Fibroblast of lung (primary cell): ENCODE data around the gene MTHFD1. TPM values are rescaled to one million over a fixed set of nuclear protein-coding genes. Genes with fewer than 3 reads are reported as not detected.

Experiments used
- DNase-seq, 2 donors: peaks; one replicate each; pipeline versions ENCODE4 v3.0.0 to v3.0.0-alpha.2; 2010; ENCODE audit warnings: low read depth in 2 of 2
- H2AFZ ChIP-seq: 2 replicates; pipeline ENCODE4 v1.5.1; 2012; ENCODE audit warnings: low read length, control low read depth, inconsistent platforms
- H3K27ac ChIP-seq: 2 replicates; pipeline ENCODE4 v1.5.1; 2011; ENCODE audit warnings: low read length, control low read depth; ENCODE audit not compliant: insufficient read depth
- H3K27me3 ChIP-seq: 2 replicates; pipeline ENCODE4 v1.5.1; 2011; ENCODE audit warnings: mild to moderate bottlenecking, low read length; ENCODE audit not compliant: control insufficient read depth, insufficient read depth
- H3K36me3 ChIP-seq: 2 replicates; pipeline ENCODE4 v1.5.1; 2011; ENCODE audit warnings: low read length; ENCODE audit not compliant: control insufficient read depth, insufficient read depth
- H3K4me1 ChIP-seq: 2 replicates; pipeline ENCODE4 v1.5.1; 2011; ENCODE audit warnings: low read length; ENCODE audit not compliant: control insufficient read depth, insufficient read depth; ENCODE audit errors: extremely low read depth
- H3K4me2 ChIP-seq: 2 replicates; pipeline ENCODE4 v1.5.1; 2011; ENCODE audit warnings: low read length, control low read depth; ENCODE audit not compliant: insufficient read depth; ENCODE audit errors: extremely low read depth
- H3K4me3 ChIP-seq, 4 experiments: fragments of 200-600 bp in 1 of 4; sonication (generic) in 1 of 4; replicated peaks in 1 of 4; 2 replicates each; pipeline ENCODE4 v1.5.1; 2011 to 2016; ENCODE audit warnings: low read length in 4 of 4, low read depth in 3 of 4, mild to moderate bottlenecking in 3 of 4, control low read depth in 2 of 4, inconsistent platforms in 1 of 4, mixed read lengths in 1 of 4; ENCODE audit not compliant: insufficient read depth in 1 of 4; ENCODE audit errors: control extremely low read depth in 1 of 4
- H3K79me2 ChIP-seq: 2 replicates; pipeline ENCODE4 v1.5.1; 2012; ENCODE audit warnings: mild to moderate bottlenecking, low read length, inconsistent platforms; ENCODE audit not compliant: control insufficient read depth, insufficient read depth
- H3K9ac ChIP-seq: 2 replicates; pipeline ENCODE4 v1.5.1; 2011; ENCODE audit warnings: mild to moderate bottlenecking, low read length, control low read depth; ENCODE audit not compliant: insufficient read depth
- H3K9me3 ChIP-seq: 2 replicates; pipeline ENCODE4 v1.5.1; 2012; ENCODE audit warnings: low read depth, low read length; ENCODE audit not compliant: control insufficient read depth, insufficient read depth
- H4K20me1 ChIP-seq: 2 replicates; pipeline ENCODE4 v1.5.1; 2011; ENCODE audit warnings: low read length; ENCODE audit not compliant: control insufficient read depth, insufficient read depth; ENCODE audit errors: extremely low read depth
- EZH2 ChIP-seq: IDR thresholded peaks from 2 replicates; pipeline ENCODE4 v1.5.1; 2012; ENCODE audit warnings: low read length, control low read depth, mild to moderate bottlenecking; ENCODE audit errors: missing control alignments
- polyA plus RNA-seq, 2 donors: library from polyadenylated mRNA; depleted of rRNA in 1 of 2; stranded (reverse) in 1 of 2; unstranded in 1 of 2; fragments of >200 nt; gene quantifications; 2 replicates each; pipeline ENCODE4 v1.2.1, GENCODE V29; 2011 to 2012; ENCODE audit warnings: missing spikeins in 1 of 2
- total RNA-seq: library from RNA; depleted of rRNA; stranded (reverse); fragments of >200 nt; gene quantifications from 2 replicates; pipeline ENCODE4 v1.2.1, GENCODE V29; 2014
- TF ChIP-seq, protein P1 (sequence below), 2 donors: IDR thresholded peaks in 1 of 2; conservative IDR thresholded peaks in 1 of 2; 1 replicate in 1 of 2; 2 replicates in 1 of 2; pipeline ENCODE4 v1.5.1; 2011 to 2012; ENCODE audit warnings: low read length in 2 of 2, control low read depth in 1 of 2, inconsistent platforms in 1 of 2, low read depth in 1 of 2, mild to moderate bottlenecking in 1 of 2

Gene MTHFD1
- total and polyA plus RNA-seq, 2 donors (not counting 1 experiment from before 2014, with no cell fraction given): 39.4 to 41.6 TPM

DNA sequence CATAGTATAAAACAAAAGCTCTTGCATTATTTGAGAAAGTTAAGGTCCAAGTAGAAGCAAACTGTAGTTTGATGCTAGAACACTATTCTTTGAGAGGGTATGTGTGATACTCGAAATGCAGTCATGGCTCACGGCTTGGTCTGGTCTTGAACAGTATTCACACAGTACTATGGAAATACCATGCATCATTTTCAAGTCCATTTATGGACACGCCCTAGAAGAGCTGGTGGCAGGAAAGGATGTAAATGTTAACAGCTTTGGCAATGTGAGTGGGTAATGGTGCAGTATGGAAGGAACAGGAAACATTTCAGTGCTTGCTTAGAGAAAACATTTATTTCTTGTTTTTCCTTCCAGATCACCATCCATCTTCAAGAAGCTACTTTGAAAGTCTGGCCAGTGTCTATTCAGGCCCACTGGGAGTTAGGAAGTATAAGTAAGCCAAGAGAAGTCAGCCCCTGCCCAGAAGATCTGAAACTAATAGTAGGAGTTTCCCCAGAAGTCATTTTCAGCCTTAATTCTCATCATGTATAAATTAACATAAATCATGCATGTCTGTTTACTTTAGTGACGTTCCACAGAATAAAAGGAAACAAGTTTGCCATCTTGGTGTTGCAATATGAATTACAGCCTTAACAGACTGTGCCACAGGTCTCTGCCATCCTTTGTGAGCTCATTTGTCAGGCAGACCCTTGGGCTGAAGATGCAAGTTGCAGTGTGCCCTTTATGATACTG is 71.4 kb downstream of the MTHFD1 start:
- Histone ChIP-seq H4K20me1 (no peaks in the 10 kb centered on the region), H3K27me3 (no peaks in the 10 kb centered on the region), H3K27ac (no peak overlapping the region), H2AFZ (no peak overlapping the region), H3K4me2 (no peak overlapping the region), H3K36me3 (peaks cover 4% of the 10 kb centered on the region), H3K9ac (no peak overlapping the region), H3K4me1 (no peaks in the 10 kb centered on the region), H3K79me2 (no peaks in the 10 kb centered on the region), H3K9me3 (no peaks in the 10 kb centered on the region), H3K4me3 (no peak overlapping the region)
- TF ChIP-seq, protein P1, sequence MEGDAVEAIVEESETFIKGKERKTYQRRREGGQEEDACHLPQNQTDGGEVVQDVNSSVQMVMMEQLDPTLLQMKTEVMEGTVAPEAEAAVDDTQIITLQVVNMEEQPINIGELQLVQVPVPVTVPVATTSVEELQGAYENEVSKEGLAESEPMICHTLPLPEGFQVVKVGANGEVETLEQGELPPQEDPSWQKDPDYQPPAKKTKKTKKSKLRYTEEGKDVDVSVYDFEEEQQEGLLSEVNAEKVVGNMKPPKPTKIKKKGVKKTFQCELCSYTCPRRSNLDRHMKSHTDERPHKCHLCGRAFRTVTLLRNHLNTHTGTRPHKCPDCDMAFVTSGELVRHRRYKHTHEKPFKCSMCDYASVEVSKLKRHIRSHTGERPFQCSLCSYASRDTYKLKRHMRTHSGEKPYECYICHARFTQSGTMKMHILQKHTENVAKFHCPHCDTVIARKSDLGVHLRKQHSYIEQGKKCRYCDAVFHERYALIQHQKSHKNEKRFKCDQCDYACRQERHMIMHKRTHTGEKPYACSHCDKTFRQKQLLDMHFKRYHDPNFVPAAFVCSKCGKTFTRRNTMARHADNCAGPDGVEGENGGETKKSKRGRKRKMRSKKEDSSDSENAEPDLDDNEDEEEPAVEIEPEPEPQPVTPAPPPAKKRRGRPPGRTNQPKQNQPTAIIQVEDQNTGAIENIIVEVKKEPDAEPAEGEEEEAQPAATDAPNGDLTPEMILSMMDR (conservative IDR thresholded peaks at IDR 0.05 in 1 of 2, IDR thresholded peaks at IDR 0.05 in 1 of 2; ENCODE audit: low read depth in 1 of 2, low read length in 2 of 2): no peak
- no peak for TF ChIP-seq EZH2
- DNase-seq: peak in 1 of 2 donors; percentile 22

DNA sequence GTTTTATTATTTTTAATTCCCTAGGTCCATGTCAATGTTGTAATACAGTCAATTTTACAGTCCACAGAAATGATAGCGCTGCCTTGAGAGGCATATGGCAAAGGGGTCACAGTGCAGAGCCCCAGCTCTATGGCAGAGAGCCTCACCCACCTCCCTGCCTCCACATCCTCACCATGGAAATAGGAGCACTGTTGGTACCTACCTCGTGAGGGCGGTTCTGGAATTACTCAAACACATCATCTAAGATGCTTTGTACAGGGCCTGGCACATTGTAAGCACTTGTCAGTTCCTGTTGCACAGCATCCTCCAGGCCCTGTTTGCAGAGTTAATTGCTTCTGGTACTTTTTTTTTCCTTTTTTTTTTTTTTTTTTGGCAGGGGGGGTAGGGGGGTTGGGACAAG is 73.1 kb downstream of the MTHFD1 start:
- Histone ChIP-seq H3K4me2 (no peak overlapping the region), H3K79me2 (no peaks in the 10 kb centered on the region), H3K36me3 (peaks cover 2% of the 10 kb centered on the region), H4K20me1 (no peaks in the 10 kb centered on the region), H3K4me3 (no peak overlapping the region), H3K9me3 (no peaks in the 10 kb centered on the region), H3K9ac (no peak overlapping the region), H3K27ac (no peak overlapping the region), H3K4me1 (no peaks in the 10 kb centered on the region), H3K27me3 (no peaks in the 10 kb centered on the region), H2AFZ (no peak overlapping the region)
- DNase-seq: no peak
- no peak for TF ChIP-seq EZH2
- TF ChIP-seq, protein P1 (conservative IDR thresholded peaks at IDR 0.05 in 1 of 2, IDR thresholded peaks at IDR 0.05 in 1 of 2; ENCODE audit: low read depth in 1 of 2, low read length in 2 of 2): no peak

DNA sequence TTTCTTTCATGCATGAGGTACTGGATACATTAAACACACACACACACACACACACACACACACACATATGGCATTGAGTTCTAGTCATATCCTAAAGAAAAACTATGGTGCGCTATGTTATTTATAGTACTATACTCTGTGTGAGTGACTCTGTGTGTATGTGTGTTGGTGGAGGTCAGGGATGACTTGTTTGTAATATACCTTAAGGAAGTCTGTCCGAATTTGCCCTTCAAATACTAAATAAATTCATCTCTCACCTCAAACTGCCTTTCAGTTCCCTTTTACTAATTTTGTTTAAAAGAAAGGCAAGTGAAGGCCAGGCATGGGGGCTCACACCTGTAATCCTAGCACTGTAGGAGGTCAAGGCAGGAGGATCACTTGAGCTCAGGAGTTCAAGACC is 75.0 kb downstream of the MTHFD1 start:
- no peak for DNase-seq
- Histone ChIP-seq H3K27me3 (no peaks in the 10 kb centered on the region), H3K9ac (no peak overlapping the region), H4K20me1 (no peaks in the 10 kb centered on the region), H3K4me3 (no peak overlapping the region), H3K4me2 (no peak overlapping the region), H3K79me2 (no peaks in the 10 kb centered on the region), H3K9me3 (no peaks in the 10 kb centered on the region), H3K36me3 (peaks cover 2% of the 10 kb centered on the region), H3K27ac (no peak overlapping the region), H2AFZ (no peak overlapping the region), H3K4me1 (no peaks in the 10 kb centered on the region)
- no peak for TF ChIP-seq EZH2
- TF ChIP-seq, protein P1 (conservative IDR thresholded peaks at IDR 0.05 in 1 of 2, IDR thresholded peaks at IDR 0.05 in 1 of 2; ENCODE audit: low read depth in 1 of 2, low read length in 2 of 2): no peak
